Kidney epithelial cell (primary cell): ENCODE measurements around the gene STARD5. TPM values are rescaled to one million over a fixed set of nuclear protein-coding genes. Genes with fewer than 3 reads are reported as not detected.

Experiments
- DNase-seq: peaks from one replicate; pipeline ENCODE4 v3.0.0-alpha.2; 2010; ENCODE audit warnings: low read depth
- H3K27me3 ChIP-seq: 2 replicates; pipeline ENCODE4 v1.6.0; 2011; ENCODE audit warnings: low read length; ENCODE audit not compliant: control insufficient read depth, insufficient read depth
- H3K36me3 ChIP-seq: 2 replicates; pipeline ENCODE4 v1.5.1; 2011; ENCODE audit warnings: low read length; ENCODE audit not compliant: control insufficient read depth, insufficient read depth
- H3K4me3 ChIP-seq: 2 replicates; pipeline ENCODE4 v1.5.1; 2011; ENCODE audit warnings: low read depth, mild to moderate bottlenecking, control low read depth, low read length
- CTCF ChIP-seq: IDR thresholded peaks from 2 replicates; pipeline ENCODE4 v1.5.1; 2011; ENCODE audit warnings: mild to moderate bottlenecking, moderate library complexity, low read length, control low read depth, inconsistent platforms; ENCODE audit not compliant: insufficient read depth, poor library complexity, severe bottlenecking
- total RNA-seq: library from RNA; depleted of rRNA; stranded (reverse); fragments of >200 nt; gene quantifications from 2 replicates; pipeline ENCODE4 v1.2.3, GENCODE V29; 2015

Gene STARD5
- total RNA-seq, 1 donor from 2014 or later, result 1.2 TPM

- H3K27me3 ChIP-seq, result peaks cover 4% of the 10 kb centered on the region
- H3K36me3 ChIP-seq, result no peaks in the 10 kb centered on the region
Measured at GRCh38 chr15:81302701-81303109, 21.2 kb downstream of the STARD5 start.

GRCh38 chr15:81301815-81302399 is 22.0 kb downstream of the STARD5 start:
- TF ChIP-seq CTCF, result no peak
- Histone ChIP-seq H3K36me3 (no peaks in the 10 kb centered on the region), H3K4me3 (no peak overlapping the region), H3K27me3 (peaks cover 4% of the 10 kb centered on the region)
- no peak for DNase-seq

More at GRCh38 chr15:81302701-81303109, 21.2 kb downstream of the STARD5 start:
- no peak for DNase-seq
- no peak for TF ChIP-seq CTCF
- no peak overlapping the region for H3K4me3 ChIP-seq

GRCh38 chr15:81301385-81301784 is 22.6 kb downstream of the STARD5 start:
- Histone ChIP-seq H3K27me3 (peaks cover 4% of the 10 kb centered on the region), H3K36me3 (no peaks in the 10 kb centered on the region)
- no peak for DNase-seq

GRCh38 chr15:81299630-81300273 is 24.2 kb downstream of the STARD5 start:
- TF ChIP-seq CTCF, result no peak

More at GRCh38 chr15:81301385-81301784, 22.6 kb downstream of the STARD5 start:
- no peak for TF ChIP-seq CTCF
- H3K4me3 ChIP-seq, result no peak overlapping the region

GRCh38 chr15:81299156-81299555 is 24.8 kb downstream of the STARD5 start:
- TF ChIP-seq CTCF, result no peak
- peaks cover 8% of the 10 kb centered on the region for H3K27me3 ChIP-seq
- H3K4me3 ChIP-seq, result no peak overlapping the region
- no peaks in the 10 kb centered on the region for H3K36me3 ChIP-seq
- no peak for DNase-seq

More at GRCh38 chr15:81299630-81300273, 24.2 kb downstream of the STARD5 start:
- no peaks in the 10 kb centered on the region for H3K36me3 ChIP-seq
- DNase-seq, result no peak
- peaks cover 4% of the 10 kb centered on the region for H3K27me3 ChIP-seq
- H3K4me3 ChIP-seq, result no peak overlapping the region
